ENCODE results near the gene EXPH5.

- TF ChIP-seq CTCF (IDR thresholded peaks at IDR 0.05) (no peak), POLR2AphosphoS5 (IDR thresholded peaks at IDR 0.05) (no peak), POLR2A (IDR thresholded peaks at IDR 0.05) (no peak), EP300 (IDR thresholded peaks at IDR 0.05) (no peak)
Observed at GRCh38 chr11:108525161-108525560, 68.4 kb downstream of the EXPH5 start.

All from sigmoid colon (tissue), 4 donors.